Caco-2 (cell line): ENCODE measurements around the gene ACTR1A. TPM values are rescaled to one million over a fixed set of nuclear protein-coding genes. Genes with fewer than 3 reads are reported as not detected.

Experiments
- BruUV-seq: library from RNA; stranded (reverse); fragments of 400-500 nt; replicated peaks from 2 replicates; lab custom pipeline; 2021; lab: Mats Ljungman, UMichigan
- CTCF ChIA-PET: fragments of 300-600 bp; sonication (Branson Sonifier 250); formaldehyde crosslinking; loops from one replicate; lab custom pipeline; 2022; ENCODE audit warnings: antibody characterized with exemption; lab: Charles Lee
- POLR2A ChIA-PET: fragments of 300-600 bp; sonication (Branson Sonifier 250); formaldehyde crosslinking; loops from one replicate; lab custom pipeline; 2022; ENCODE audit warnings: antibody characterized with exemption; lab: Charles Lee
- DNase-seq, 2 experiments: peaks; one replicate each; pipeline versions ENCODE4 v3.0.0 to v3.0.0-alpha.2; 2020 to 2022
- H3K27me3 ChIP-seq: replicated peaks from 2 replicates; pipeline ENCODE4 v1.6.0; 2011; ENCODE audit warnings: low read length; ENCODE audit not compliant: control insufficient read depth, insufficient read depth
- H3K36me3 ChIP-seq: 2 replicates; pipeline ENCODE4 v1.5.1; 2011; ENCODE audit warnings: low read length; ENCODE audit not compliant: control insufficient read depth, insufficient read depth
- H3K4me1 ChIP-seq: fragments of 250-450 bp; sonication (Bioruptor Pico); 2 replicates; pipeline ENCODE4 v1.5.1; 2020; ENCODE audit warnings: mild to moderate bottlenecking
- H3K4me3 ChIP-seq: 2 replicates; pipeline ENCODE4 v1.5.1; 2011; ENCODE audit warnings: low read depth, mild to moderate bottlenecking, control low read depth, low read length
- H3K9me3 ChIP-seq: fragments of 250-450 bp; sonication (Bioruptor Pico); 2 replicates; pipeline ENCODE4 v1.5.1; 2020; ENCODE audit warnings: mild to moderate bottlenecking, moderate library complexity
- H3K27ac Mint-ChIP-seq: one replicate; pipeline ENCODE4 v1.8.0; 2022; ENCODE audit warnings: mixed read lengths; ENCODE audit not compliant: unreplicated experiment
- H3K27me3 Mint-ChIP-seq: one replicate; pipeline ENCODE4 v1.8.0; 2022; ENCODE audit warnings: mixed read lengths; ENCODE audit not compliant: insufficient read depth, unreplicated experiment
- H3K36me3 Mint-ChIP-seq: one replicate; pipeline ENCODE4 v1.8.0; 2022; ENCODE audit warnings: mild to moderate bottlenecking, mixed read lengths; ENCODE audit not compliant: insufficient read depth, unreplicated experiment
- H3K4me1 Mint-ChIP-seq: one replicate; pipeline ENCODE4 v1.8.0; 2022; ENCODE audit warnings: low read depth, mixed read lengths; ENCODE audit not compliant: unreplicated experiment
- H3K4me3 Mint-ChIP-seq: one replicate; pipeline ENCODE4 v1.8.0; 2022; ENCODE audit warnings: mild to moderate bottlenecking, moderate library complexity, mixed read lengths; ENCODE audit not compliant: unreplicated experiment
- H3K9me3 Mint-ChIP-seq: one replicate; pipeline ENCODE4 v1.8.0; 2022; ENCODE audit warnings: mixed read lengths; ENCODE audit not compliant: unreplicated experiment
- intact Hi-C: fragments of 100-400 bp; cut with micrococcal nuclease; formaldehyde crosslinking; loops from one replicate; pipeline ENCODE4 v1.10.0; 2022; ENCODE audit not compliant: unreplicated experiment
- total RNA-seq: library from RNA; stranded (reverse); gene quantifications from 2 replicates; pipeline ENCODE4 v1.2.3, GENCODE V29; 2022
- TF ChIP-seq, protein P1 (sequence below), 2 experiments: fragments of 200-600 bp in 1 of 2; IDR thresholded peaks; 1 replicate in 1 of 2; 2 replicates in 1 of 2; pipeline versions ENCODE4 v1.5.1 to v1.8.0; 2011 to 2022; ENCODE audit warnings: antibody characterized with exemption in 1 of 2, control low read depth in 1 of 2, inconsistent platforms in 1 of 2, low read depth in 1 of 2, low read length in 1 of 2, mild to moderate bottlenecking in 1 of 2, moderate library complexity in 1 of 2; ENCODE audit not compliant: insufficient read depth in 1 of 2, severe bottlenecking in 1 of 2, unreplicated experiment in 1 of 2

Gene ACTR1A
- total RNA-seq, 1 experiment from 2014 or later = 65.9 TPM

DNA sequence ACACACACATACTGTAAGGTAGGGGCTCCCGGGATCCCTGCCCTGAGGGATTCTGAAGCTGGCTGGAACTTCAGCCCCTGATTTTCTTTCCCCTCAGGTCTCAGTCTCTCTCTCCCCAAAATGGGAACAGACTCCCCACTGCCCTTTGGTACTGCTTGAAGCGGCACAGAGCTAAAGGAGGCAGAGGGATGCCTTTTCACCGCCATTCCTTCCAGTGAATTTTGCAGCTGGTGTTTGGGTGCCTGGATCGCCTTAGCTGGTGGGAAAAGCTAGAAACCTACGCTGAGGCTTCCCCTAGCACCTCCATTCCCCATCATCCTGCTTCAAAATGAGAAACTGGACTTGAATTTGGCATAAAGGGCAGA lies 67.4 kb downstream of the ACTR1A start:
- Mint-ChIP-seq H3K36me3 (no peaks in the 10 kb centered on the region), H3K27ac (peak overlapping the region; percentile 61), H3K4me3 (peak overlapping the region; percentile 30), H3K27me3 (no peaks in the 10 kb centered on the region), H3K4me1 (peaks cover 32% of the 10 kb centered on the region), H3K9me3 (no peaks in the 10 kb centered on the region)
- intact Hi-C loops = no loop called here
- no peaks in the 10 kb centered on the region for H3K27me3 ChIP-seq
- ChIA-PET CTCF (interaction anchor here (0.6 to 1.1 kb wide), 4 partner anchors 12 to 179 kb away, joined by 3 to 7 read pairs (median 4); no protein-coding TSS in a partner anchor), POLR2A (interaction anchor here (0.9 kb wide), 1 partner anchor 15 kb away, joined by 5 read pairs; the partner anchor contains the start of gene C10orf95)
- no TSS peak for BruUV-seq
- H3K4me3 ChIP-seq = no peak overlapping the region
- H3K4me1 ChIP-seq = peaks cover 11% of the 10 kb centered on the region
- no peaks in the 10 kb centered on the region for H3K9me3 ChIP-seq
- TF ChIP-seq, protein P1, sequence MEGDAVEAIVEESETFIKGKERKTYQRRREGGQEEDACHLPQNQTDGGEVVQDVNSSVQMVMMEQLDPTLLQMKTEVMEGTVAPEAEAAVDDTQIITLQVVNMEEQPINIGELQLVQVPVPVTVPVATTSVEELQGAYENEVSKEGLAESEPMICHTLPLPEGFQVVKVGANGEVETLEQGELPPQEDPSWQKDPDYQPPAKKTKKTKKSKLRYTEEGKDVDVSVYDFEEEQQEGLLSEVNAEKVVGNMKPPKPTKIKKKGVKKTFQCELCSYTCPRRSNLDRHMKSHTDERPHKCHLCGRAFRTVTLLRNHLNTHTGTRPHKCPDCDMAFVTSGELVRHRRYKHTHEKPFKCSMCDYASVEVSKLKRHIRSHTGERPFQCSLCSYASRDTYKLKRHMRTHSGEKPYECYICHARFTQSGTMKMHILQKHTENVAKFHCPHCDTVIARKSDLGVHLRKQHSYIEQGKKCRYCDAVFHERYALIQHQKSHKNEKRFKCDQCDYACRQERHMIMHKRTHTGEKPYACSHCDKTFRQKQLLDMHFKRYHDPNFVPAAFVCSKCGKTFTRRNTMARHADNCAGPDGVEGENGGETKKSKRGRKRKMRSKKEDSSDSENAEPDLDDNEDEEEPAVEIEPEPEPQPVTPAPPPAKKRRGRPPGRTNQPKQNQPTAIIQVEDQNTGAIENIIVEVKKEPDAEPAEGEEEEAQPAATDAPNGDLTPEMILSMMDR (IDR thresholded peaks at IDR 0.05; ENCODE audit: insufficient read depth in 1 of 2, low read depth in 1 of 2, low read length in 1 of 2, severe bottlenecking in 1 of 2, unreplicated experiment in 1 of 2) = no peak
- DNase-seq = no peak
- no peaks in the 10 kb centered on the region for H3K36me3 ChIP-seq

DNA sequence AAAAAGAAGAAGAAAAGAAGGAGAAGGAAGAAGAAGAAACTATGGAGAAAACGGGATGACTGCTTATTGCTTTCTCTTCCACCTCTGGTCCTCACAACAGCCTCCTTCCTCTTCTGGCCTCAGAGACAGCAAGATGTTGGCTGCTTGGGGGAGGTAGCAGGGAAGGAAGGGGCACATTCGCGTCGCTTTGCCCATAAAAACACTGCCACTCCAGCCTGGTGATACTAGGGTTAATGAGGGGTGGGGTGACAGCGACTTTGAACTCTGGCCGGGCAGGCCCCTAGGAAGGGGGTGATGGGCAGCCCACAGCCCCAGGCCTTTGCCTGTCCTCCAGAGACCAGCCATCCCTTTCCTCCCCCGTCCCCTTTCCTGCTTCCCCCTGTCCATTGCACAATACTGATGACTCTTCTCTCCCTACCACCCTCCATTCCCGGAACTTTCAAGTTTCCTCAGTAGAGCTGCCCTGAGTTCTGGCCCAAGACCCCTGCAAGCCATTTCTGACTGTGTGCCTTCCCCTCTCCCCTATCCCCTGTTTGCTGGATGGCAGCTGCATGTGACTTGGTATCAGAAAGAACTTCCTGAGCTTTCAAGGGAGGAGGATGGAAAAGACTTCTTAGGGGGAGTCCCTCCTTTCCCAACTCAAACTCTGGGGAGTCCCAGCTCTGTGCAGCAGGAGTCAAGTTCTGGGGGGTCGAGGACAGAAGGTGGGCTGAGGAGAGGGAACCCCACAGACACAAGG lies 67.9 kb downstream of the ACTR1A start:
- ChIA-PET CTCF (interaction anchor here (0.6 to 1.1 kb wide), 4 partner anchors 11 to 180 kb away, joined by 3 to 7 read pairs (median 4); no protein-coding TSS in a partner anchor), POLR2A (interaction anchor here (0.9 kb wide), 1 partner anchor 16 kb away, joined by 5 read pairs; the partner anchor contains the start of gene C10orf95)
- Mint-ChIP-seq H3K27ac (peak overlapping the region; percentile 61), H3K4me1 (peaks cover 32% of the 10 kb centered on the region), H3K4me3 (peak overlapping the region; percentile 25), H3K9me3 (no peaks in the 10 kb centered on the region), H3K27me3 (no peaks in the 10 kb centered on the region), H3K36me3 (no peaks in the 10 kb centered on the region)
- intact Hi-C loops = no loop called here
- DNase-seq = peak; percentile 73 to 76
- Histone ChIP-seq H3K36me3 (no peaks in the 10 kb centered on the region), H3K27me3 (no peaks in the 10 kb centered on the region), H3K9me3 (no peaks in the 10 kb centered on the region), H3K4me3 (no peak overlapping the region), H3K4me1 (peaks cover 11% of the 10 kb centered on the region)
- BruUV-seq = no TSS peak
- TF ChIP-seq, protein P1 (IDR thresholded peaks at IDR 0.05; ENCODE audit: insufficient read depth in 1 of 2, low read depth in 1 of 2, low read length in 1 of 2, severe bottlenecking in 1 of 2, unreplicated experiment in 1 of 2) = no peak

DNA sequence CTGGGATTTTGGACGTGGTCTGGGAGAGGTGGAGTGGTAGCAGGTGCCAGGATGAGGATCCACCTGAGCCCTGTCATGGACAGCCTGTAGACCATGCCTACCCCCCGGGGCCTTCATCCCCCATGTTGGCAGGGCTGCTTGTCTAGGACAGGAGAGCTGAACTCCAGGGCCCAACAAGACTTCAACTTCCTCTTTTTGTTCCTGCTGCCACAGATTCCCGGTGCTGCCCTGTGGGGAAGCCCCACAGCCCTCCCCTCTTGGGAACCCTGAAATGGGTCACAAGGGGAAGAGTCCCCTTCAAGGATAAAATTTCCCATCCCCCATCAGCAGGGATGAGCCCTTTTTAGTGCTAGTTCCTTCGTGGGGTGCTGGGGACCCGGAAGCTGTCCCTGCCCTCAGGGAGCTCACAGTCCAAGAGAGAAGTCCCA lies 68.9 kb downstream of the ACTR1A start:
- BruUV-seq = no TSS peak
- intact Hi-C loops = loop anchor here (2.0 kb wide), 1 partner anchor 69 kb away; the partner anchor contains the start of genes ACTR1A and SUFU
- Histone ChIP-seq H3K4me3 (no peak overlapping the region), H3K27me3 (no peaks in the 10 kb centered on the region), H3K9me3 (no peaks in the 10 kb centered on the region), H3K36me3 (no peaks in the 10 kb centered on the region), H3K4me1 (peaks cover 11% of the 10 kb centered on the region)
- Mint-ChIP-seq H3K27me3 (no peaks in the 10 kb centered on the region), H3K9me3 (no peaks in the 10 kb centered on the region), H3K4me1 (peaks cover 32% of the 10 kb centered on the region), H3K4me3 (peak overlapping the region; percentile 73), H3K36me3 (no peaks in the 10 kb centered on the region), H3K27ac (peak overlapping the region; percentile 65)
- TF ChIP-seq, protein P1 (IDR thresholded peaks at IDR 0.05; ENCODE audit: insufficient read depth in 1 of 2, low read depth in 1 of 2, low read length in 1 of 2, severe bottlenecking in 1 of 2, unreplicated experiment in 1 of 2) = no peak
- CTCF ChIA-PET = interaction anchor here (2.2 kb wide), 1 partner anchor 12 kb away, joined by 37 read pairs; the partner anchor contains the start of gene FBXL15
- no peak for DNase-seq
- POLR2A ChIA-PET = no interaction called here
